Stimulated activated CD4-positive, alpha-beta T cell treated with anti-CD3 and anti-CD28 coated beads, Interleukin-1b, Interleukin-23, amount 100 ng/mL, for 1 hour (primary cell): ENCODE results near the gene RNF8.
"Not testable (repeated sequence)": the region's sequence is repeated elsewhere in the genome, so short reads cannot be mapped to it uniquely, and the experiment has no call there.

ENCODE experiments used
- DNase-seq, 2 donors: peaks; one replicate each; pipeline ENCODE4 v3.0.0-alpha.2; 2020; ENCODE audit warnings: low read depth in 2 of 2

Gene RNF8

GRCh38 chr6:37399795-37400490, 46.2 kb downstream of the RNF8 start:
- no peak for DNase-seq

GRCh38 chr6:37401658-37402057, 47.9 kb downstream of the RNF8 start:
- DNase-seq, result not testable (repeated sequence)

- DNase-seq, result no peak
These were observed 53.1 kb downstream of the RNF8 start for GRCh38 chr6:37406726-37407341.

GRCh38 chr6:37407948-37408347, 54.2 kb downstream of the RNF8 start:
- DNase-seq, result no peak

GRCh38 chr6:37409501-37409900, 55.7 kb downstream of the RNF8 start:
- DNase-seq, result no peak

- DNase-seq, result no peak
These were observed 63.6 kb downstream of the RNF8 start for GRCh38 chr6:37417393-37417792.

GRCh38 chr6:37418722-37419121, 64.9 kb downstream of the RNF8 start:
- DNase-seq, result no peak

GRCh38 chr6:37426058-37426944, 72.5 kb downstream of the RNF8 start:
- DNase-seq, result no peak

- no peak for DNase-seq
These were observed 73.2 kb downstream of the RNF8 start for GRCh38 chr6:37426945-37427510.

GRCh38 chr6:37429352-37429750, 75.6 kb downstream of the RNF8 start:
- no peak for DNase-seq

- no peak for DNase-seq
These were observed 78.8 kb downstream of the RNF8 start for GRCh38 chr6:37432590-37432915.

GRCh38 chr6:37432916-37433656, 79.3 kb downstream of the RNF8 start, which contains the start of gene CMTR1:
Gene CMTR1 (plus strand): TSS chr6:37433221. CDS start chr6:37435630, 2,409 bp downstream.
- DNase-seq, result peak; percentile 88 to 92

GRCh38 chr6:37433657-37434271, 80.0 kb downstream of the RNF8 start:
- peak in 1 of 2 donors; percentile 13 for DNase-seq

GRCh38 chr6:37435373-37435772, 81.6 kb downstream of the RNF8 start:
- DNase-seq, result no peak

- DNase-seq, result no peak
These were observed 82.0 kb downstream of the RNF8 start for GRCh38 chr6:37435816-37436215.

- DNase-seq, result no peak
These were observed 85.1 kb downstream of the RNF8 start for GRCh38 chr6:37438930-37439329.

GRCh38 chr6:37441651-37442050, 87.9 kb downstream of the RNF8 start:
- no peak for DNase-seq

GRCh38 chr6:37442416-37443215, 88.8 kb downstream of the RNF8 start:
- DNase-seq, result no peak

- DNase-seq, result not testable (repeated sequence)
These were observed 89.4 kb downstream of the RNF8 start for GRCh38 chr6:37443216-37443542.
